ENCODE measurements around the gene CTBP1. TPM values are rescaled to one million over a fixed set of nuclear protein-coding genes. Genes with fewer than 3 reads are reported as not detected.

The CTBP1 gene
- polyA plus RNA-seq, 3 donors: 21.3 to 226 (median 42.1) TPM

GRCh38 chr4:1285790-1286553 is 37.0 kb upstream of the CTBP1 start:
- Mint-ChIP-seq H3K4me3 (no peak overlapping the region), H3K36me3 (no peaks in the 10 kb centered on the region), H3K27me3 (ENCODE audit: low read depth in 3 of 3) (peaks cover 3 to 4% (median 3%) of the 10 kb centered on the region in 3 donors), H3K9me3 (peaks cover 7 to 21% (median 13%) of the 10 kb centered on the region in 7 donors), H3K4me1 (peaks cover 13% of the 10 kb centered on the region), H3K27ac (no peak overlapping the region)
- Histone ChIP-seq H3K4me3 (replicated peaks in 1 of 3; ENCODE audit: low read depth in 2 of 3, low read length in 3 of 3) (no peak overlapping the region), H3K4me1 (ENCODE audit: control insufficient read depth in 1 of 2, insufficient read depth in 2 of 2, low read length in 2 of 2) (peaks cover 14 to 16% of the 10 kb centered on the region in 2 donors), H3K9me3 (replicated peaks in 1 of 2; ENCODE audit: control insufficient read depth in 1 of 2, insufficient read depth in 1 of 2, low read length in 2 of 2) (peaks cover 0 to 15% of the 10 kb centered on the region in 2 donors), H3K4me2 (replicated peaks; ENCODE audit: extremely low read depth, low read length, poor library complexity, severe bottlenecking) (no peak overlapping the region), H3K27ac (ENCODE audit: low read depth in 1 of 2, low read length in 2 of 2) (no peak overlapping the region), H3K27me3 (ENCODE audit: control insufficient read depth in 2 of 2, insufficient read depth in 2 of 2, low read length in 2 of 2) (no peaks in the 10 kb centered on the region), H3K9ac (ENCODE audit: insufficient read depth, low read length, poor library complexity, severe bottlenecking) (no peak overlapping the region), H3K79me2 (ENCODE audit: insufficient read depth, low read length) (peaks cover 13% of the 10 kb centered on the region), H2AFZ (ENCODE audit: insufficient read depth, low read depth, low read length, poor library complexity, severe bottlenecking) (no peak overlapping the region), H4K20me1 (ENCODE audit: insufficient read depth, low read length) (no peaks in the 10 kb centered on the region), H3K36me3 (replicated peaks in 1 of 2; ENCODE audit: control insufficient read depth in 1 of 2, insufficient read depth in 2 of 2, low read length in 2 of 2) (no peaks in the 10 kb centered on the region)
- WGBS (ENCODE audit: insufficient coverage): 92% methylated on average over 21 of the region's 21 CpGs
- intact Hi-C loops (cut with micrococcal nuclease): loop anchor here (5.0 kb wide), 3 partner anchors 39 to 504 kb away; partner anchors contain the start of genes CTBP1 (in 1 of the 2) and FGFRL1 (in 1 of the 2)
- TF ChIP-seq CTCF (IDR thresholded peaks at IDR 0.05): peak; percentile 23
- DNase-seq: no peak

DNA sequence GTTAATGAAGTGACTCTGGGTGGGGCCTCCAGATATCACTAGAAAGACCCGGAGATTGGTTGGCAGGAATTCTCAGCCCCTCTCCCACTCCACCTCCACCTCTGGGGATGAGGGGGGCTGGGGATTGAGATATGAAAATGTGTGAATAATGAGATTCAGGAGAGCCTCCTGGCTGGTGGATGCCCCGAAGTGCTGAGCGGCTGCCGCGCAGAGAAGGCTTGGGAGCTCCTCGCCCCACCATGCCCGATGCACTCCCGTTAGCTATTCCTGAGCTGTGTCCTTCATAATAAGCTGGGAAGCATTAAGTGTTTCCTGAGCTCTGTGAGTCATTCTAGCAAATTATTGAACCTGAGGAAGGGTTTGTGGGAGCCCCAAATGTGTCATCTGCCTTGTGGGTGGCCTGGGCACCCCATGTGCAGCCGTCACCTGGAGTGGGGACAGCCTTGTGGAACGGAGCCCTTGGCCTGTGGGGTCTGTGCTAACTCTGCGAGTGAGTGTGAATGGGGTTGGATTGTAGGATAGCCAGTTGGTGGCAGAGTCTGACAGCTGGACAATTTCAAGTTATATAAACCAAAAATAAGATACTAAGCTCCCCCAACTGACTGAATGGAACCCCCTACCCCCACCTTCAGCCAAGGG is 36.3 kb upstream of the CTBP1 start:
- Mint-ChIP-seq H3K4me3 (no peak overlapping the region), H3K9me3 (peaks cover 7 to 21% (median 13%) of the 10 kb centered on the region in 7 donors), H3K36me3 (no peaks in the 10 kb centered on the region), H3K27me3 (ENCODE audit: low read depth in 3 of 3) (peaks cover 3% of the 10 kb centered on the region in 3 donors), H3K4me1 (peaks cover 6% of the 10 kb centered on the region), H3K27ac (no peak overlapping the region)
- Histone ChIP-seq H3K27me3 (ENCODE audit: control insufficient read depth in 2 of 2, insufficient read depth in 2 of 2, low read length in 2 of 2) (no peaks in the 10 kb centered on the region), H3K79me2 (ENCODE audit: insufficient read depth, low read length) (peaks cover 6% of the 10 kb centered on the region), H2AFZ (ENCODE audit: insufficient read depth, low read depth, low read length, poor library complexity, severe bottlenecking) (no peak overlapping the region), H3K4me2 (replicated peaks; ENCODE audit: extremely low read depth, low read length, poor library complexity, severe bottlenecking) (no peak overlapping the region), H3K4me1 (ENCODE audit: control insufficient read depth in 1 of 2, insufficient read depth in 2 of 2, low read length in 2 of 2) (peaks cover 7 to 9% of the 10 kb centered on the region in 2 donors), H3K4me3 (replicated peaks in 1 of 3; ENCODE audit: low read depth in 2 of 3, low read length in 3 of 3) (no peak overlapping the region), H3K36me3 (replicated peaks in 1 of 2; ENCODE audit: control insufficient read depth in 1 of 2, insufficient read depth in 2 of 2, low read length in 2 of 2) (no peaks in the 10 kb centered on the region), H3K9ac (ENCODE audit: insufficient read depth, low read length, poor library complexity, severe bottlenecking) (no peak overlapping the region), H3K9me3 (replicated peaks in 1 of 2; ENCODE audit: control insufficient read depth in 1 of 2, insufficient read depth in 1 of 2, low read length in 2 of 2) (peaks cover 0 to 15% of the 10 kb centered on the region in 2 donors), H4K20me1 (ENCODE audit: insufficient read depth, low read length) (no peaks in the 10 kb centered on the region), H3K27ac (ENCODE audit: low read depth in 1 of 2, low read length in 2 of 2) (no peak overlapping the region)
- DNase-seq: no peak
- no peak for TF ChIP-seq CTCF (IDR thresholded peaks at IDR 0.05)
- intact Hi-C loops (cut with micrococcal nuclease): loop anchor here (5.0 kb wide), 3 partner anchors 38 to 503 kb away; partner anchors contain the start of genes CTBP1 (in 1 of the 2) and FGFRL1 (in 1 of the 2)
- WGBS (ENCODE audit: insufficient coverage): 89% methylated on average over 7 of the region's 11 CpGs
